ENCODE measurements around the gene LRWD1.
"Not testable (repeated sequence)": the region's sequence is repeated elsewhere in the genome, so short reads cannot be mapped to it uniquely, and the experiment has no call there.

Gene LRWD1

GRCh38 chr7:102493220-102493935 is 28.6 kb downstream of the LRWD1 start:
- not testable (repeated sequence) for DNase-seq (ENCODE audit: extremely low spot score, insufficient read length, low read depth); FAIRE-seq

GRCh38 chr7:102494026-102494425 is 29.2 kb downstream of the LRWD1 start:
- not testable (repeated sequence) for DNase-seq (ENCODE audit: extremely low spot score, insufficient read length, low read depth); FAIRE-seq

GRCh38 chr7:102494473-102495149 is 29.8 kb downstream of the LRWD1 start:
- FAIRE-seq; DNase-seq (ENCODE audit: extremely low spot score, insufficient read length, low read depth): not testable (repeated sequence)

GRCh38 chr7:102496861-102497260 is 32.1 kb downstream of the LRWD1 start:
- not testable (repeated sequence) for FAIRE-seq

GRCh38 chr7:102497308-102497707 is 32.5 kb downstream of the LRWD1 start:
- FAIRE-seq; DNase-seq (ENCODE audit: extremely low spot score, insufficient read length, low read depth): not testable (repeated sequence)

More at GRCh38 chr7:102496861-102497260, 32.1 kb downstream of the LRWD1 start:
- DNase-seq (ENCODE audit: extremely low spot score, insufficient read length, low read depth): not testable (repeated sequence)

- not testable (repeated sequence) for DNase-seq (ENCODE audit: extremely low spot score, insufficient read length, low read depth); FAIRE-seq
These were observed 33.5 kb downstream of the LRWD1 start for GRCh38 chr7:102498321-102498720.

- not testable (repeated sequence) for FAIRE-seq; DNase-seq (ENCODE audit: extremely low spot score, insufficient read length, low read depth)
These were observed 38.4 kb downstream of the LRWD1 start for GRCh38 chr7:102503141-102503540.

- not testable (repeated sequence) for FAIRE-seq; DNase-seq (ENCODE audit: extremely low spot score, insufficient read length, low read depth)
These were observed 40.8 kb downstream of the LRWD1 start for GRCh38 chr7:102505298-102506185.

GRCh38 chr7:102507410-102508088 is 42.8 kb downstream of the LRWD1 start:
- DNase-seq (ENCODE audit: extremely low spot score, insufficient read length, low read depth); FAIRE-seq: not testable (repeated sequence)

- DNase-seq (ENCODE audit: extremely low spot score, insufficient read length, low read depth); FAIRE-seq: not testable (repeated sequence)
These were observed 45.8 kb downstream of the LRWD1 start for GRCh38 chr7:102510575-102510974.

- FAIRE-seq: peak; percentile 71
- DNase-seq (ENCODE audit: extremely low spot score, insufficient read length, low read depth): not testable (repeated sequence)
These were observed 47.2 kb downstream of the LRWD1 start for GRCh38 chr7:102511860-102512522.

- DNase-seq (ENCODE audit: extremely low spot score, insufficient read length, low read depth); FAIRE-seq: not testable (repeated sequence)
These were observed 47.9 kb downstream of the LRWD1 start for GRCh38 chr7:102512642-102513221.

GRCh38 chr7:102514881-102515721 is 50.3 kb downstream of the LRWD1 start:
- DNase-seq (ENCODE audit: extremely low spot score, insufficient read length, low read depth): not testable (repeated sequence)
- FAIRE-seq: peak; percentile 92

- not testable (repeated sequence) for DNase-seq (ENCODE audit: extremely low spot score, insufficient read length, low read depth); FAIRE-seq
These were observed 51.1 kb downstream of the LRWD1 start for GRCh38 chr7:102515889-102516288.

- DNase-seq (ENCODE audit: extremely low spot score, insufficient read length, low read depth): not testable (repeated sequence)
- peak; percentile 63 for FAIRE-seq
These were observed 52.2 kb downstream of the LRWD1 start for GRCh38 chr7:102516951-102517350.

GRCh38 chr7:102517550-102518147 is 52.9 kb downstream of the LRWD1 start, which contains the start of gene RASA4B:
Gene RASA4B, minus strand, starts transcription at chr7:102517777. Its CDS starts 67 bp downstream, at chr7:102517710.
- not testable (repeated sequence) for DNase-seq (ENCODE audit: extremely low spot score, insufficient read length, low read depth)
- peak; percentile 29 for FAIRE-seq

- not testable (repeated sequence) for DNase-seq (ENCODE audit: extremely low spot score, insufficient read length, low read depth)
These were observed 56.0 kb downstream of the LRWD1 start for GRCh38 chr7:102520797-102521196.

More at GRCh38 chr7:102520797-102521196, 56.0 kb downstream of the LRWD1 start:
- not testable (repeated sequence) for FAIRE-seq
